HG03060 (cell line): ENCODE results near the gene VDAC1.

ENCODE experiments used
- ATAC-seq: cut with Tn5 transposase; IDR thresholded peaks from one replicate; pipeline ENCODE4 v1.9.1; 2021; ENCODE audit warnings: low read depth, moderate number of reproducible peaks; ENCODE audit not compliant: unreplicated experiment

Gene VDAC1

DNA sequence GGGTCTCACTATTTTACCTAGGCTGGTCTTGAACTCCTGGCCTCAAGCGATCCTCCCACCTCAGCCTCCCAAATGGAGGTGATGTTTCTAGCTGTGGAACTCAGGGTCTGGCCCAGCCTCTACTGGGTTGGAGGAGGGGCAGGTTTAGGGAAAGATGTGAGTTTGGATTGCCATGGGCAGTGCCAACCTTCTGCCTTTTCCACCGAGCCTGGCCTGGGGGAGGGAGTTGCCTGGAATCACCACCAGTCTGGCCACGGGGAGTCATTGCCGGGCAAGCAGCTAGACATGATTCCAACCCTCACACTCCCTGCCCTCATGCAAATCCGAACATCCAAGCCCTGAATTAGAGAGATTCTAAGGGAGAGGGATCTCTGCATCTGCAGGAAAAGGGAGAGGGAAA lies 21.0 kb upstream of the VDAC1 start:
- no peak for ATAC-seq

DNA sequence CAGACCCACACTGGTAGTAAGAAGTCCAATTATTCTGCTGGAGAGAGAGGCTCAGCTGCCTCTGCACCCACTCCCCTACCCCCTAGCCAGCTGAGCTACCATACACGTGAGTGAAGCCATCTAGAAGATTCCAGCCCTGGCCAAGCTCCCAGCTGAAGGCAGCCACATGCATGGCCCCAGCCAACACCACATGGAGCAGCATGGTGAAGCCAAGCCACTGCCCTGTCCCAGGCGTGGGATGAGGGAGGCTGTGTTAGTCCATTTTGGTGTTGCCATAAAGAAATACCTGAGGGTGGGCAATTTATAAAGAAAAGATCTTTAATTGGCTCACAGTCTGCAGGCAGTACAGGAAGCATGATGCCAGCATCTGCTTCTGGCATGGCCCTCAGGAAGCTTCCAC lies 20.0 kb upstream of the VDAC1 start:
- ATAC-seq = no peak

DNA sequence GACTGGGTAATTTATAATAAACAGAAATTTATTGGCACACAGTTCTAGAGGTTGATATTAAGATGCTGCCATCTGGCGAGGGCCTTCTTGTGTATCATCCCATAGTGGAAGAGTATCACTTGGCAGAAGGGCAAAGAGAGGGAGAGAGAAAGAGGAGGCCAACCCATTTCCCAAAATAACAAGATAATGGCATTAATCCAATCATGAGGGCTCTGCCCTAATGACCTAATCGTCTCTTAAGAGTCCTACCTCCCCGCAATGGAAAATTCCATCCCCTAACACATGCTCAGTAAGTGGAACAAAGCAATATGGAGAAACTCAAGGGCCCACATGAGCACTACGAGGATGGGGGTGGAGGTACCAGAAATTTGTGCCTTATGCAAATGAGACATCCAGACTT lies 17.6 kb upstream of the VDAC1 start:
- ATAC-seq = no peak

- no peak for ATAC-seq
These were observed 15.4 kb upstream of the VDAC1 start for GRCh38 chr5:134020188-134020587.

GRCh38 chr5:134019636-134020035 lies 14.9 kb upstream of the VDAC1 start:
- ATAC-seq = no peak

DNA sequence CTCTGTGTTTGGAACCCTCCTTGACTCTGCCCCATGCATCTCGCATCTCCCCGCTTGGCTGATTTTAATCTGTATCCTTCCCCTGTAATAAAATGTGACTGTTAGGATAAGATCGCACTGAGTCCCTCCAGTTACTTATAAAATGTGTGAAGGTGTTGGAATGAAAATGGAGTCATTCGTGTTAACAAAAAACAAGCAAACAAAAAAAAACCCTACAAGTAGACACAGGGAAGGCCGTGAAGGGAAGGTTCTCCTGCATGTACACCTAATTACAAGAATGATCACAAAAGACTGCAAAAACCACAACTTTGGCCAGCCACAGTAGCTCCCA lies 14.2 kb upstream of the VDAC1 start:
- ATAC-seq = no peak

- ATAC-seq = no peak
These were observed 13.6 kb upstream of the VDAC1 start for GRCh38 chr5:134018154-134018985.

DNA sequence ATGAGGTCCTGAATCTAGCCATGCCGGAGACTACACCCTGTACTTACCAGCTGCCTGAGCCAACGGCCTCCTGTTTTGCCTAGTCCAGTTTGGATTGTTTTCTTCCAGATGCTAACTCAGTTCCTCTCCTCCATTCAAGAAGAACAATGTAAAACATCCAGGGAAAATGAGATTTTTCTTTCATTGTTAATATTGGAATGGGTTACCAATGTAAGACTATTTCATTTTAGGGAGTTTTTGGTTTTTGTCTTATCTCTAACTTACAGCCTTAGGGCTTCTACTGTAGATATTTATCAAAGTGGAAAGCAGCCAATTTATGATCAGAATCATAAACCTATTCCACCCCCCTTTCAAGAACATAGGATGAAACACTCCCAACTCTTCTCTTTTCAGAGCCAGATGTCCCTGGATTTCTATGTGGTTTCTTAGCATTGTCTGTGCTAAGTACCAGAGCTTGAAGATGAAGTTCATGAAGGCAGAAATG lies 3.5 kb upstream of the VDAC1 start:
- ATAC-seq = no peak

DNA sequence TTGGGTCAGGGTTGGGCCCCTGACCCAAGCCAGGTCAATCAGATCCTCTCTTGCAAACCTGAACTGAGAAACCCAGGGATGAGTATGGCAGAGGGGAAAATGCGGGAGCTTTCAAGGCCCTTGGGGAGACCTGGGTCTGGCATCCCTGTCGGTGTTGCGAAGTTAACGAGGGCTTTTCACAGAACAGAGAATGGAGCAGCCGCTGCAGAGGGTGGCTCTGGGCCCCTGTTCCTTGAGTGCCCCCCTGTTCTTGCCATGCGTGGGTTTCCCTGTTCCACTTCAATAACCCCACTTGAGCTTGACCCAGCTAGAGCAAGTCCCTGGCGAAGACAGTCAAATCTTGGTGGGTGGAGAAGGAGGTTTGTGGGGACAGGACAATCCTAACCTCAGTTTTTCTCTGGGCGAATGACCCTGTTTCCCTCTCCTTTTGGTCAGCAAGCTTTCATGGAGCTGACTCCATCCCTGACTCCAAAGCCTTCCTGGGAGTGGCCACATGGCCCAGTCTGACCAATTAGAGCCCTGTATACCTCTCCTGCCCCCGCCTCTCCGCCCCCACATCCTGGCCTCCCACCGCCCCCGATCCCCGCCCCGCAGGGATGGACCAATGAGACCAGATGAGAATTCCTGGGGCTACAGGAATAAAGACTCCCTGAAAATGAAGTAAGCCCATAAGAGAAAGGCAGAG lies 2.9 kb upstream of the VDAC1 start:
- no peak for ATAC-seq

DNA sequence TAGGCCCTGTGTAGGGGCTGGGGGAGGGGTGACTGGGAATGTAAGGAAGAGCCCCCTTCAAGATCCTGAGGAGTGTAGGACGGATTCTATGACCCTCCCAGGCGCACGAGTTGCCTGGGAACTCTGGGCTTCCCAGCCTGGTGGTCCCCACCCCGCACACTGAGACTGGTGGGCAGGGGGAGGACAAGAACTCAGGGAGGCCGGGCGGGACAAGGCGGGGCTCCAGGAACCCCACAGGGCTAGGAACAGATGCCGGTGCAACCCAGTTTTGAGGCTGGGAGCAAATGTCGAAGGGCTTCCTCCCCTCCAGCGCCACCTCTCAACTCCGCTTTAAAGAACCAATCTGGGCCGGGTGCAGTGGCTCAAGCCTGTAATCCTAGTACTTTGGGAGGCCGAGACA lies 1.3 kb upstream of the VDAC1 start:
- ATAC-seq = no peak

DNA sequence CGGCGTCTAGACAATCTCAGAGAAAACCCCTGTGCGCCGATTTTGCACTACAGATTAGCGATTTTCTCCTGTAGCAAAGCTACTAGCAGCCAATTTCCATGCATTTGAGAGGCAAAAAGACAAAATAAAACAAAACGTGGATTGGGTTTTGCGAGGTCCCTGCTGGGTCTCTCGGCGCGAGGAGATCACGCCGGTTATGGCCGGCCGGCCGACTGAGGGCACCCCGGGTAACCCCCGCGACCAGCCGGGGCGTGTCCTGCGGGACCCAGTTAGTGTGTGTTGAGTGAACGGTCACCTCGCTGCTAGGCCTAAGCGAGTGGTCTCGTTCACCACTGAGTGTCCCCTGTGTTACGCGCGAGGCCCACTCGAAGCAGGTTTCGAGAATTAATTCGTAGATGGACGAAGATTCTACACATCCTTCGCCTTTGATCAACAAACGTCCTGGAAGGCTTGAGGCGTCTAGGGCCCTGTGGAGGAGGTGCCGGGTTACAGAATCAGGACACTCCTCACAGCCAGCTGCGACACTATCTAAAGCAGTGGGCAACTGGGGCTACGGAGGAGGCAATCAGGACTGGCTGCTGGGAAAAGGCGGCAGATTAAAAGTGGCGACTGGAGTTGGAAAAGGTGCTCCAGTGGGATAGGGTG lies 764 bp upstream of the VDAC1 start:
- ATAC-seq = no peak

- ATAC-seq = peak; percentile 6
These were observed 754 bp downstream of the VDAC1 start for GRCh38 chr5:134003817-134004625.

DNA sequence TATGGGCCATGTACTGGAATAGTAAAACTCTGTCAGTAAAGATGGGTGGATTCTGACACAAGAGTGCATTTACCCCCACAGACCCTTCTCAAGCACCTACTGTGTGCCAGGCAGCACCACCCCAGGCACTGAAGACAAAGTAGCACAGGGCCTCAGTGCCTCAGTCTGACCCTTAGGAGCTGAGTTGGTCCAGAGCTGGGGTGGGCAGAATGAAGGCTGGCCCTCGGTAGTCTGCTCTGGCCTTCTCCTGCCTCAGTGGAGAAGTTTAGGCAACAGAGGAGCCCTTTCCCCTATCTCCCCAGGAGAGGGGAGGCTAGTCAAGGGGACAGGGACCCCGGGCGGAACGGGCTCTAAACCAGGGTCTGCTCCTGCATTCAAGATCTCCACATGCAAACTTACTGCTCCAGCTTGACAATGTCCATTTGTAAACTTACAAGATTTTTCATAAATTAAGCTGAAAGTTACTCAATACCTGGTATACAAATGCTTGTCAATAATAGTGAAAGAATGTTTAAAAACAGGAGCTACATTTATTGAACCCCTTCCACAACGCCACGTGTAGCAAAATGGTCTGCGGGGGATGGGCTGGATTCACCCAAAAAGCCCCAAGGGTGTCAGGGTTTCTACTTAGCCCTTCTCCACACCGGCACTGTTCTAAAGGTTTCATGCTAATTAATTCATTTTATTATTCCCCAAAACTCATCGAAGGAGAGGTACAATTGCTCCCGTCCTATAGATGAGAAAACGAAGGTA lies 1.5 kb downstream of the VDAC1 start:
- no peak for ATAC-seq

DNA sequence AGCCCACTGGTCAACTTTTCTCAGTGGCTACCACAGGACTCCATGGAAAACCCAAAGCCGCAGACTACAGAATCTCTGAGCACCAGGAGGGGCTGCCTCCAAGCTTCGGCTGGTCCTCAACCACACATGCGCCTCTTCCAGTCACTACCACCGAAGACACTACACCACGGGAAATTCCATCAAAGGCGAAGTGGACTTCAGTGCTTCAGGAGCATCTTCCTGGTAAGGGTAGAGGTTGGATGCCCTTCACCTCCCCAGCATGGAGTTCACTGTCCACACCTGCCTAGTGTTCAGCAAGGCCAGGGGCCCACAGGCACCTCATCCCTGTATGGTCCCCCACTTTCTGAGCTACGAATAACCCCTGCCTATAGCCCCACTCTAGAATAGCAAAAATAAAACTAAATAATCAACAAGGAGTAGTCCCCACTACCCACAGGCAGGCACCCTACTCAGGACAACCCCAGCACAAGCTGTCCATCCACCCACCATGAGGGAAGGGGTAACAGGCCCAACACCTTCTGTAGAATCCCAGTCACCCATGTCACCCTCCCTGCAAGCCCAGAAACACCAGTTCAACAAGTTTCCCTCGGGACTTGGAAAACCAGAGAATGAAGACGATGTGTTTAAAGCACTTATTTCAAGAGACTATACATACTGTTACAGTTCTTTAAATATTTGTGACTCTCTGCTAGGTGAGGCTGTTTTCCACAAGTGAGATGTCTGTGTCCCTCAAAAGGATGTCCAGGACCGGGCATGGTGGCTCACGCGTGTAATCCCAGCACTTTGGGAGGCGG lies 2.6 kb downstream of the VDAC1 start:
- ATAC-seq = no peak

GRCh38 chr5:134000696-134001453 lies 3.9 kb downstream of the VDAC1 start:
- no peak for ATAC-seq

- ATAC-seq = no peak
These were observed 4.7 kb downstream of the VDAC1 start for GRCh38 chr5:134000091-134000511.

- ATAC-seq = no peak
These were observed 6.0 kb downstream of the VDAC1 start for GRCh38 chr5:133998807-133999206.

DNA sequence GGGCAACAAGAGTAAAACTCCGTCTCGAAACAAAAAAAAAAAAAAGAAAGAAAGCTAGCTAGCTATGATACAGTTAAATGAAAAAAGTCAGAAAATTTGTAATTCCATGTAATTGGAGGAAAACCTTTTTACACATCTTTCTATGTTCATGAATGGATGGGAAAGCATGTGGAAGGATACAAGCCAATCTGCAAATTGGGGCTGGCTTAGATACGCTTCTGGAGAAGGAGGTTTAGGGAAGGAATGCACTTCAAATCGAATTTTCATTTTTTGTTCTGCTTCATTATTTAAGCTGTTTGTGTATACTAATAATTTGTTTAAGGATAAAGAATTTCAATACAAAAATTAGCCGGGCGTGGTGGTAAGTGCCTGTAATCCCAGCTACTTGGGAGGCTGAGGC lies 6.7 kb downstream of the VDAC1 start:
- ATAC-seq = no peak
